GM12891 (cell line): ENCODE data around the gene TULP4.

ENCODE experiments used
- PAX5 ChIP-seq: IDR thresholded peaks from 2 replicates; pipeline ENCODE4 v1.6.1; 2011; ENCODE audit warnings: low read length, moderate library complexity, mild to moderate bottlenecking; ENCODE audit not compliant: insufficient read depth, severe bottlenecking
- POLR2A ChIP-seq: IDR thresholded peaks from 2 replicates; pipeline ENCODE4 v1.6.1; 2011; ENCODE audit warnings: low read depth, low read length, control low read depth
- POLR2AphosphoS5 ChIP-seq: IDR thresholded peaks from 2 replicates; pipeline ENCODE4 v1.6.1; 2011; ENCODE audit warnings: low read depth, low read length, control low read depth
- TAF1 ChIP-seq: IDR thresholded peaks from 2 replicates; pipeline ENCODE4 v1.6.1; 2011; ENCODE audit warnings: low read depth, low read length, control low read depth

GRCh38 chr6:158377860-158378259, 65.6 kb downstream of the TULP4 start:
- TF ChIP-seq POLR2A (no peak), POLR2AphosphoS5 (no peak), TAF1 (no peak), PAX5 (no peak)
